Body of pancreas (tissue), 4 donors: ENCODE results near the gene TLK2.
"Not testable (repeated sequence)": the region's sequence is repeated elsewhere in the genome, so short reads cannot be mapped to it uniquely, and the experiment has no call there.

Experiments
- POLR2A ChIP-seq, 3 donors: fragments of 450-650 bp; IDR thresholded peaks; one replicate each; pipeline ENCODE4 v1.6.1; 2016; ENCODE audit warnings: antibody characterized with exemption in 3 of 3, mild to moderate bottlenecking in 2 of 3
- TF ChIP-seq, protein P1 (sequence below), 7 experiments: fragments of 450-650 bp in 4 of 7; fragments of 200-600 bp in 3 of 7; sonication (generic) in 3 of 7; IDR thresholded peaks; one replicate each; pipeline ENCODE4 v1.5.1; 2016 to 2019; ENCODE audit warnings: antibody characterized with exemption in 7 of 7

DNA sequence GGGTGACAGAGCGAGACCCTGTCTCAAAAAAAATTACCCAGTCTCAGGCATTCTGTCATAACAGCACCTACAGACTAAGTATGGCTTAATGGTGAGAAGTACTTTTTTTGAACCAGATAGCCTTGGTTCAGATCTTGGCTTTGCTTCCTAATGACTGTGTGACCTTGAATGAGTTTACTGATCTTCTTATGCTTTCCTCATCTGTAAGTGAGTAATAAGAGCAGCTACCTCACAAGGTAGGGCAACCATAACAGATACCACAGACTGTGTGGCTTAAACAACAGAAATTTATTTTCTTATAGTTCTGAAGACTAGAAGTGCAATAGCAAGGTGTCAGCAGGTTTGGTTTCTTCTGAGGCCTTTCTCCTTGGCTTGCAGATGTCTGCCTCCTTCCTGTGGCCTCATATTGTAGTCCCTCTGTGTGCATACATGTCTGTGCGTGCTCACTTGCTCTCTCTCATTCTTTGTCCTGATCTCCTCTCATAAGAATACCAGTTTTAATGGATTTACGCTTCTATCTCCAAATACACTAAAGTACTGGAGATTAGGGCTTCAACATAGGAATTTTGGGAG, 31.7 kb downstream of the TLK2 start:
- TF ChIP-seq, protein P1, sequence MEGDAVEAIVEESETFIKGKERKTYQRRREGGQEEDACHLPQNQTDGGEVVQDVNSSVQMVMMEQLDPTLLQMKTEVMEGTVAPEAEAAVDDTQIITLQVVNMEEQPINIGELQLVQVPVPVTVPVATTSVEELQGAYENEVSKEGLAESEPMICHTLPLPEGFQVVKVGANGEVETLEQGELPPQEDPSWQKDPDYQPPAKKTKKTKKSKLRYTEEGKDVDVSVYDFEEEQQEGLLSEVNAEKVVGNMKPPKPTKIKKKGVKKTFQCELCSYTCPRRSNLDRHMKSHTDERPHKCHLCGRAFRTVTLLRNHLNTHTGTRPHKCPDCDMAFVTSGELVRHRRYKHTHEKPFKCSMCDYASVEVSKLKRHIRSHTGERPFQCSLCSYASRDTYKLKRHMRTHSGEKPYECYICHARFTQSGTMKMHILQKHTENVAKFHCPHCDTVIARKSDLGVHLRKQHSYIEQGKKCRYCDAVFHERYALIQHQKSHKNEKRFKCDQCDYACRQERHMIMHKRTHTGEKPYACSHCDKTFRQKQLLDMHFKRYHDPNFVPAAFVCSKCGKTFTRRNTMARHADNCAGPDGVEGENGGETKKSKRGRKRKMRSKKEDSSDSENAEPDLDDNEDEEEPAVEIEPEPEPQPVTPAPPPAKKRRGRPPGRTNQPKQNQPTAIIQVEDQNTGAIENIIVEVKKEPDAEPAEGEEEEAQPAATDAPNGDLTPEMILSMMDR (IDR thresholded peaks at IDR 0.05), result not testable (repeated sequence)
- TF ChIP-seq POLR2A (IDR thresholded peaks at IDR 0.05), result not testable (repeated sequence)
